CD14-positive monocyte (primary cell): ENCODE measurements around the gene FRMD4A. TPM values are rescaled to one million over a fixed set of nuclear protein-coding genes. Genes with fewer than 3 reads are reported as not detected.

Source experiments
- DNase-seq, 3 donors: peaks; one replicate each; pipeline ENCODE4 v3.0.0-alpha.2; 2011 to 2022
- H2AFZ ChIP-seq: 2 replicates; pipeline ENCODE4 v1.6.0; 2012; ENCODE audit warnings: mild to moderate bottlenecking, low read depth, low read length, inconsistent platforms; ENCODE audit not compliant: insufficient read depth, poor library complexity, severe bottlenecking
- H3K27ac ChIP-seq, 2 donors: 1 replicate in 1 of 2; 2 replicates in 1 of 2; pipeline ENCODE4 v1.5.1; 2012 to 2013; ENCODE audit warnings: low read length in 2 of 2, control low read depth in 1 of 2, inconsistent platforms in 1 of 2, low read depth in 1 of 2, mild to moderate bottlenecking in 1 of 2
- H3K27me3 ChIP-seq, 2 donors: one replicate each; pipeline versions ENCODE4 v1.6.0 to v1.6.1; 2011 to 2013; ENCODE audit warnings: low read length in 2 of 2; ENCODE audit not compliant: control insufficient read depth in 2 of 2, insufficient read depth in 2 of 2
- H3K36me3 ChIP-seq, 2 donors: replicated peaks in 1 of 2; 1 replicate in 1 of 2; 2 replicates in 1 of 2; pipeline versions ENCODE4 v1.5.1 to v1.6.1; 2012 to 2013; ENCODE audit warnings: low read length in 2 of 2, control low read depth in 1 of 2, inconsistent platforms in 1 of 2, mild to moderate bottlenecking in 1 of 2; ENCODE audit not compliant: insufficient read depth in 2 of 2, control insufficient read depth in 1 of 2
- H3K4me1 ChIP-seq, 2 donors: 1 replicate in 1 of 2; 2 replicates in 1 of 2; pipeline versions ENCODE4 v1.5.1 to v1.6.1; 2012 to 2013; ENCODE audit warnings: low read length in 2 of 2, control low read depth in 1 of 2, inconsistent platforms in 1 of 2, mild to moderate bottlenecking in 1 of 2, moderate library complexity in 1 of 2; ENCODE audit not compliant: insufficient read depth in 2 of 2, control insufficient read depth in 1 of 2
- H3K4me2 ChIP-seq: replicated peaks from 2 replicates; pipeline ENCODE3; 2012; ENCODE audit warnings: low read length, moderate library complexity, mild to moderate bottlenecking; ENCODE audit not compliant: poor library complexity, severe bottlenecking; ENCODE audit errors: extremely low read depth
- H3K4me3 ChIP-seq, 3 experiments: fragments of 200-600 bp in 1 of 3; sonication (generic) in 1 of 3; replicated peaks in 1 of 3; 1 replicate in 2 of 3; 2 replicates in 1 of 3; pipeline ENCODE4 v1.5.1; 2011 to 2013; ENCODE audit warnings: low read length in 3 of 3, mild to moderate bottlenecking in 3 of 3, control low read depth in 2 of 3, low read depth in 2 of 3, inconsistent platforms in 1 of 3, moderate library complexity in 1 of 3
- H3K79me2 ChIP-seq: 2 replicates; pipeline ENCODE4 v1.6.0; 2012; ENCODE audit warnings: mild to moderate bottlenecking, control low read depth, inconsistent platforms, low read length, moderate library complexity; ENCODE audit not compliant: insufficient read depth
- H3K9ac ChIP-seq: 2 replicates; pipeline ENCODE4 v1.6.0; 2017; ENCODE audit warnings: low read length, mild to moderate bottlenecking; ENCODE audit not compliant: insufficient read depth, poor library complexity, severe bottlenecking
- H3K9me3 ChIP-seq, 2 donors: replicated peaks in 1 of 2; 1 replicate in 1 of 2; 2 replicates in 1 of 2; pipeline versions ENCODE4 v1.5.1 to v1.6.1; 2012 to 2013; ENCODE audit warnings: low read length in 2 of 2, control low read depth in 1 of 2; ENCODE audit not compliant: control insufficient read depth in 1 of 2, insufficient read depth in 1 of 2
- H4K20me1 ChIP-seq: 2 replicates; pipeline ENCODE4 v1.6.0; 2012; ENCODE audit warnings: mild to moderate bottlenecking, low read length, control low read depth, moderate library complexity; ENCODE audit not compliant: insufficient read depth
- H3K27ac Mint-ChIP-seq, 7 donors: one replicate each; pipeline ENCODE4 v1.8.0; 2020; ENCODE audit warnings: mild to moderate bottlenecking in 7 of 7, mixed read lengths in 7 of 7, moderate library complexity in 6 of 7, inconsistent platforms in 2 of 7
- H3K27me3 Mint-ChIP-seq, 3 donors: one replicate each; pipeline ENCODE4 v1.8.0; 2021 to 2022; ENCODE audit warnings: low read depth in 3 of 3, mild to moderate bottlenecking in 3 of 3, mixed read lengths in 3 of 3, moderate library complexity in 3 of 3, inconsistent platforms in 1 of 3
- H3K36me3 Mint-ChIP-seq, 2 donors: one replicate each; pipeline ENCODE4 v1.8.0; 2020; ENCODE audit warnings: mixed read lengths in 2 of 2, inconsistent platforms in 1 of 2, mild to moderate bottlenecking in 1 of 2
- H3K4me1 Mint-ChIP-seq: one replicate; pipeline ENCODE4 v1.8.0; 2020; ENCODE audit warnings: mild to moderate bottlenecking, mixed read lengths
- H3K4me3 Mint-ChIP-seq, 2 donors: one replicate each; pipeline ENCODE4 v1.8.0; 2020; ENCODE audit warnings: mild to moderate bottlenecking in 2 of 2, mixed read lengths in 2 of 2, moderate library complexity in 1 of 2
- H3K9me3 Mint-ChIP-seq, 7 donors: one replicate each; pipeline ENCODE4 v1.8.0; 2020 to 2022; ENCODE audit warnings: mixed read lengths in 7 of 7, mild to moderate bottlenecking in 6 of 7, moderate library complexity in 6 of 7, inconsistent platforms in 2 of 7
- WGBS: methylation state at CpG from one replicate; pipeline ENCODE4 v1.1.5; 2013; ENCODE audit warnings: missing lambda C conversion rate; ENCODE audit not compliant: insufficient coverage; 5-methylcytosine and 5-hydroxymethylcytosine counted together
- intact Hi-C, 2 donors: fragments of 100-400 bp; cut with micrococcal nuclease; formaldehyde crosslinking; loops; one replicate each; pipeline versions ENCODE4 v1.15.0 to v1.15.1; 2023
- polyA plus RNA-seq, 3 donors: library from polyadenylated mRNA; depleted of rRNA in 1 of 3; unstranded in 2 of 3; stranded (reverse) in 1 of 3; fragments of 300-500 nt in 2 of 3; fragments of >200 nt in 1 of 3; fragmentation: Illumina TruSeq in 2 of 3; gene quantifications; 1 replicate in 2 of 3; 2 replicates in 1 of 3; pipeline ENCODE4 v1.2.3, GENCODE V29; 2012 to 2021
- TF ChIP-seq, protein P1 (sequence below): fragments of 200-600 bp; IDR thresholded peaks from one replicate; pipeline ENCODE4 v1.8.0; 2022; ENCODE audit warnings: antibody characterized with exemption, mild to moderate bottlenecking

FRMD4A gene
- polyA plus RNA-seq, 3 donors, result 0.12 TPM; not detected in 2

- H4K20me1 ChIP-seq, result no peaks in the 10 kb centered on the region
- H3K27me3 ChIP-seq, result no peaks in the 10 kb centered on the region
- no CpG with 5 or more reads among the region's 2 CpGs for WGBS
- H3K4me3 ChIP-seq, result no peak overlapping the region
- Mint-ChIP-seq H3K27me3 (peaks cover 1 to 18% (median 4%) of the 10 kb centered on the region in 3 donors), H3K4me3 (no peak overlapping the region), H3K4me1 (no peaks in the 10 kb centered on the region), H3K36me3 (no peaks in the 10 kb centered on the region), H3K27ac (no peak overlapping the region), H3K9me3 (peaks cover 0 to 13% (median 4%) of the 10 kb centered on the region in 7 donors)
- no peak overlapping the region for H3K9ac ChIP-seq
- no peaks in the 10 kb centered on the region for H3K79me2 ChIP-seq
- TF ChIP-seq, protein P1, sequence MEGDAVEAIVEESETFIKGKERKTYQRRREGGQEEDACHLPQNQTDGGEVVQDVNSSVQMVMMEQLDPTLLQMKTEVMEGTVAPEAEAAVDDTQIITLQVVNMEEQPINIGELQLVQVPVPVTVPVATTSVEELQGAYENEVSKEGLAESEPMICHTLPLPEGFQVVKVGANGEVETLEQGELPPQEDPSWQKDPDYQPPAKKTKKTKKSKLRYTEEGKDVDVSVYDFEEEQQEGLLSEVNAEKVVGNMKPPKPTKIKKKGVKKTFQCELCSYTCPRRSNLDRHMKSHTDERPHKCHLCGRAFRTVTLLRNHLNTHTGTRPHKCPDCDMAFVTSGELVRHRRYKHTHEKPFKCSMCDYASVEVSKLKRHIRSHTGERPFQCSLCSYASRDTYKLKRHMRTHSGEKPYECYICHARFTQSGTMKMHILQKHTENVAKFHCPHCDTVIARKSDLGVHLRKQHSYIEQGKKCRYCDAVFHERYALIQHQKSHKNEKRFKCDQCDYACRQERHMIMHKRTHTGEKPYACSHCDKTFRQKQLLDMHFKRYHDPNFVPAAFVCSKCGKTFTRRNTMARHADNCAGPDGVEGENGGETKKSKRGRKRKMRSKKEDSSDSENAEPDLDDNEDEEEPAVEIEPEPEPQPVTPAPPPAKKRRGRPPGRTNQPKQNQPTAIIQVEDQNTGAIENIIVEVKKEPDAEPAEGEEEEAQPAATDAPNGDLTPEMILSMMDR, result no peak
- H3K4me2 ChIP-seq, result no peak overlapping the region
- no peak overlapping the region for H3K27ac ChIP-seq
- no peaks in the 10 kb centered on the region for H3K9me3 ChIP-seq
- H3K4me1 ChIP-seq, result no peaks in the 10 kb centered on the region
- H2AFZ ChIP-seq, result no peak overlapping the region
- intact Hi-C loops, result no loop called here
- DNase-seq, result no peak
- no peaks in the 10 kb centered on the region for H3K36me3 ChIP-seq
These were observed 264.6 kb downstream of the FRMD4A start for GRCh38 chr10:14066106-14066505.

GRCh38 chr10:14063531-14064285 is 267.0 kb downstream of the FRMD4A start:
- Histone ChIP-seq H3K27me3 (no peaks in the 10 kb centered on the region), H3K9ac (no peak overlapping the region), H3K4me2 (no peak overlapping the region), H3K27ac (no peak overlapping the region), H3K4me1 (no peaks in the 10 kb centered on the region), H4K20me1 (no peaks in the 10 kb centered on the region), H3K4me3 (no peak overlapping the region), H3K9me3 (no peaks in the 10 kb centered on the region), H3K79me2 (no peaks in the 10 kb centered on the region), H3K36me3 (no peaks in the 10 kb centered on the region), H2AFZ (no peak overlapping the region)
- Mint-ChIP-seq H3K4me3 (no peak overlapping the region), H3K9me3 (peaks cover 0 to 13% (median 2%) of the 10 kb centered on the region in 7 donors), H3K27me3 (peaks cover 3 to 13% (median 5%) of the 10 kb centered on the region in 3 donors), H3K27ac (no peak overlapping the region), H3K36me3 (no peaks in the 10 kb centered on the region), H3K4me1 (no peaks in the 10 kb centered on the region)
- TF ChIP-seq, protein P1, result no peak
- DNase-seq, result no peak
- WGBS, result 85% methylated on average over 4 of the region's 8 CpGs
- intact Hi-C loops, result no loop called here
